ENCODE data around the gene ALDH3A1. TPM values are rescaled to one million over a fixed set of nuclear protein-coding genes. Genes with fewer than 3 reads are reported as not detected.
A peak's percentile ranks its signal among the peaks of the same experiment; 100 is the strongest.

Gene ALDH3A1
- under 1 TPM; 0.21 to 0.32 TPM for total RNA-seq
- long read RNA-seq: 0 reads

GRCh38 chr17:19747829-19748806 lies at the start of gene ALDH3A1:
ALDH3A1 (minus strand) TSS chr17:19748298; CDS start chr17:19745129, 3,169 bp downstream.
- ATAC-seq: peak in 1 of 2 donors; percentile 12
- intact Hi-C loops (cut with DNase I): no loop called here
- DNase-seq: no peak

GRCh38 chr17:19796457-19796856 lies 48.4 kb upstream of the ALDH3A1 start:
- ATAC-seq: no peak
- intact Hi-C loops (cut with DNase I): no loop called here
- no peak for DNase-seq

- DNase-seq (no peak), ATAC-seq (no peak)
- intact Hi-C loops (cut with DNase I): no loop called here
Measured at GRCh38 chr17:19791918-19792550, 43.9 kb upstream of the ALDH3A1 start.

GRCh38 chr17:19787733-19788357 lies 39.7 kb upstream of the ALDH3A1 start:
- no peak for ATAC-seq
- intact Hi-C loops (cut with DNase I): no loop called here

GRCh38 chr17:19785854-19786253 lies 37.8 kb upstream of the ALDH3A1 start:
- no peak for DNase-seq
- intact Hi-C loops (cut with DNase I): no loop called here
- no peak for ATAC-seq

More at GRCh38 chr17:19787733-19788357, 39.7 kb upstream of the ALDH3A1 start:
- DNase-seq: no peak

- intact Hi-C loops (cut with DNase I): no loop called here
- DNase-seq: no peak
Measured at GRCh38 chr17:19781488-19782458, 33.7 kb upstream of the ALDH3A1 start.

GRCh38 chr17:19780846-19781245 lies 32.7 kb upstream of the ALDH3A1 start:
- DNase-seq (no peak), ATAC-seq (no peak)
- intact Hi-C loops (cut with DNase I): no loop called here

More at GRCh38 chr17:19781488-19782458, 33.7 kb upstream of the ALDH3A1 start:
- ATAC-seq: no peak

- DNase-seq (no peak), ATAC-seq (no peak)
- intact Hi-C loops (cut with DNase I): no loop called here
Measured at GRCh38 chr17:19773534-19773933, 25.4 kb upstream of the ALDH3A1 start.

GRCh38 chr17:19771971-19772630 lies 24.0 kb upstream of the ALDH3A1 start:
- DNase-seq: no peak
- intact Hi-C loops (cut with DNase I): no loop called here
- ATAC-seq: no peak

GRCh38 chr17:19770985-19771735 lies 23.1 kb upstream of the ALDH3A1 start:
- intact Hi-C loops (cut with DNase I): no loop called here
- DNase-seq (no peak), ATAC-seq (no peak)

GRCh38 chr17:19769946-19770652 lies 22.0 kb upstream of the ALDH3A1 start:
- peak in 1 of 2 donors; percentile 13 for ATAC-seq
- DNase-seq: peak; percentile 45
- intact Hi-C loops (cut with DNase I): loop anchor here in 1 of 2 donors (10.0 kb wide), 2 partner anchors 125 to 405 kb away; partner anchors contain the start of genes ALDH3A2 and B9D1

- DNase-seq: no peak
- intact Hi-C loops (cut with DNase I): loop anchor here in 1 of 2 donors (10.0 kb wide), 2 partner anchors 123 to 403 kb away; partner anchors contain the start of genes ALDH3A2 and B9D1
- no peak for ATAC-seq
Measured at GRCh38 chr17:19768046-19768782, 20.1 kb upstream of the ALDH3A1 start.

- DNase-seq: peak; percentile 86
- intact Hi-C loops (cut with DNase I): loop anchor here (1.0 to 10.0 kb wide), 3 partner anchors 122 to 402 kb away; partner anchors contain the start of genes ALDH3A2 (in 1 of the 2) and B9D1 (in 1 of the 2)
- peak; percentile 90 to 94 for ATAC-seq
Measured at GRCh38 chr17:19766421-19767270, 18.5 kb upstream of the ALDH3A1 start.

- intact Hi-C loops (cut with DNase I): loop anchor here (1.0 to 10.0 kb wide), 3 partner anchors 121 to 401 kb away; partner anchors contain the start of genes ALDH3A2 (in 1 of the 2) and B9D1 (in 1 of the 2)
- ATAC-seq (no peak), DNase-seq (no peak)
Measured at GRCh38 chr17:19766016-19766415, 17.9 kb upstream of the ALDH3A1 start.
